Measurements from ENCODE around the gene TSC22D3.

The TSC22D3 gene

GRCh38 chrX:107758231-107758766 lies 17.3 kb downstream of the TSC22D3 start:
- DNase-seq, result no peak

GRCh38 chrX:107755721-107756120 lies 19.9 kb downstream of the TSC22D3 start:
- no peak for DNase-seq

GRCh38 chrX:107753187-107753586 lies 22.4 kb downstream of the TSC22D3 start:
- no peak for DNase-seq

GRCh38 chrX:107752714-107753113 lies 22.9 kb downstream of the TSC22D3 start:
- no peak for DNase-seq

- DNase-seq, result no peak
Measured at GRCh38 chrX:107752043-107752442, 23.5 kb downstream of the TSC22D3 start.

- DNase-seq, result no peak
Measured at GRCh38 chrX:107750861-107751445, 24.6 kb downstream of the TSC22D3 start.

- DNase-seq, result no peak
Measured at GRCh38 chrX:107750263-107750662, 25.3 kb downstream of the TSC22D3 start.

- no peak for DNase-seq
Measured at GRCh38 chrX:107748506-107748905, 27.1 kb downstream of the TSC22D3 start.

- DNase-seq, result no peak
Measured at GRCh38 chrX:107747596-107748161, 27.9 kb downstream of the TSC22D3 start.

GRCh38 chrX:107744868-107745267 lies 30.7 kb downstream of the TSC22D3 start:
- no peak for DNase-seq

- no peak for DNase-seq
Measured at GRCh38 chrX:107743995-107744394, 31.6 kb downstream of the TSC22D3 start.

- DNase-seq, result no peak
Measured at GRCh38 chrX:107742700-107743191, 32.8 kb downstream of the TSC22D3 start.

GRCh38 chrX:107741404-107741790 lies 34.2 kb downstream of the TSC22D3 start:
- no peak for DNase-seq

- no peak for DNase-seq
Measured at GRCh38 chrX:107739541-107739940, 36.0 kb downstream of the TSC22D3 start.

- DNase-seq, result no peak
Measured at GRCh38 chrX:107738768-107739167, 36.8 kb downstream of the TSC22D3 start.

- DNase-seq, result no peak
Measured at GRCh38 chrX:107738272-107738671, 37.3 kb downstream of the TSC22D3 start.

- no peak for DNase-seq
Measured at GRCh38 chrX:107736781-107737531, 38.6 kb downstream of the TSC22D3 start.

GRCh38 chrX:107734646-107735045 lies 40.9 kb downstream of the TSC22D3 start:
- no peak for DNase-seq

GRCh38 chrX:107733686-107734085 lies 41.9 kb downstream of the TSC22D3 start:
- DNase-seq, result no peak

GRCh38 chrX:107731831-107732502 lies 43.6 kb downstream of the TSC22D3 start:
- DNase-seq, result no peak

- DNase-seq, result no peak
Measured at GRCh38 chrX:107730991-107731766, 44.4 kb downstream of the TSC22D3 start.

GRCh38 chrX:107730298-107730655 lies 45.3 kb downstream of the TSC22D3 start:
- DNase-seq, result no peak
